ENCODE results near the gene CD1C. TPM values are rescaled to one million over a fixed set of nuclear protein-coding genes. Genes with fewer than 3 reads are reported as not detected.
"Not testable (repeated sequence)": the region's sequence is repeated elsewhere in the genome, so short reads cannot be mapped to it uniquely, and the experiment has no call there.

Gene CD1C
- total RNA-seq, 3 donors from 2014 or later = 0.43 to 1.1 (median 0.47) TPM

DNA sequence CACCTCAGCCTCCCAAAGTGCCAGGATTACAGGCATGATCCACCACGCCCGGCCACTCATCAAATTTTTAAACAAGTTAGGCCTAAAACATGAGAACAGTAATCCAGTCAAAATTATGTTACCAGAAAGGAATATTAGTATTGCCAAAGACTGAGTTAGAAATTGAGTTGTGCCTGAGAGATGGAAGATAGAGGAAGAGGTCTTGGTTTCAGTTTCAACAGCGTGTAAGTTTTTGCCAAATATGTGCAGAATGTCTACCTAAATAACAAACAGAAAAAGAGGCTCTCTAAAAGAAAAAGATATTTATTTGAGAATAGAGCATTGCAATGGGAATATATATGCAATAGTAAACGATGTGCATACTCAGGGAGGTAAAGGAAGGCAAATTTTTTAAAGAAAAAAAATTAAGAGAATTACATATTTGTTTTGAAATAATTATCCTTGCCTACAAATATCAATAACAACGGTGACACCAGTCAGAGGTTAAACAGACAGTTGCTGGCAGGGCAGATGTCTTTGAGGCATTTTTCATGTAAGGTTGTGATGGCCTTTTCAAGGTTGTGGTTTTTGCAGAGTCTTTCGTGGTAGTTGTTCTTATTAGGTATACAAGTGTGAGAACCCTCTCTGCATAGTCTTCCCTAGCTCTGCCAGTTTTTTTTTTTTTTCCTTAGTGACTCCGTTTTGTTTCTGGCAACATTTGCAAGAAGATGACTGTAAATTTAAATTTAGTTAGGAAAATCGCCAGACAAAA lies 43.9 kb downstream of the CD1C start:
- H3K36me3 ChIP-seq (ENCODE audit: low read depth) = no peaks in the 10 kb centered on the region
- no peak overlapping the region for H3K4me3 ChIP-seq
- DNase-seq (no peak), ATAC-seq (no peak)
- H3K4me1 ChIP-seq (ENCODE audit: low read depth) = no peaks in the 10 kb centered on the region
- TF ChIP-seq, protein P1, sequence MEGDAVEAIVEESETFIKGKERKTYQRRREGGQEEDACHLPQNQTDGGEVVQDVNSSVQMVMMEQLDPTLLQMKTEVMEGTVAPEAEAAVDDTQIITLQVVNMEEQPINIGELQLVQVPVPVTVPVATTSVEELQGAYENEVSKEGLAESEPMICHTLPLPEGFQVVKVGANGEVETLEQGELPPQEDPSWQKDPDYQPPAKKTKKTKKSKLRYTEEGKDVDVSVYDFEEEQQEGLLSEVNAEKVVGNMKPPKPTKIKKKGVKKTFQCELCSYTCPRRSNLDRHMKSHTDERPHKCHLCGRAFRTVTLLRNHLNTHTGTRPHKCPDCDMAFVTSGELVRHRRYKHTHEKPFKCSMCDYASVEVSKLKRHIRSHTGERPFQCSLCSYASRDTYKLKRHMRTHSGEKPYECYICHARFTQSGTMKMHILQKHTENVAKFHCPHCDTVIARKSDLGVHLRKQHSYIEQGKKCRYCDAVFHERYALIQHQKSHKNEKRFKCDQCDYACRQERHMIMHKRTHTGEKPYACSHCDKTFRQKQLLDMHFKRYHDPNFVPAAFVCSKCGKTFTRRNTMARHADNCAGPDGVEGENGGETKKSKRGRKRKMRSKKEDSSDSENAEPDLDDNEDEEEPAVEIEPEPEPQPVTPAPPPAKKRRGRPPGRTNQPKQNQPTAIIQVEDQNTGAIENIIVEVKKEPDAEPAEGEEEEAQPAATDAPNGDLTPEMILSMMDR (IDR thresholded peaks at IDR 0.05) = no peak
- H3K9me3 ChIP-seq = no peaks in the 10 kb centered on the region
- intact Hi-C loops (cut with DNase I, micrococcal nuclease) = no loop called here

DNA sequence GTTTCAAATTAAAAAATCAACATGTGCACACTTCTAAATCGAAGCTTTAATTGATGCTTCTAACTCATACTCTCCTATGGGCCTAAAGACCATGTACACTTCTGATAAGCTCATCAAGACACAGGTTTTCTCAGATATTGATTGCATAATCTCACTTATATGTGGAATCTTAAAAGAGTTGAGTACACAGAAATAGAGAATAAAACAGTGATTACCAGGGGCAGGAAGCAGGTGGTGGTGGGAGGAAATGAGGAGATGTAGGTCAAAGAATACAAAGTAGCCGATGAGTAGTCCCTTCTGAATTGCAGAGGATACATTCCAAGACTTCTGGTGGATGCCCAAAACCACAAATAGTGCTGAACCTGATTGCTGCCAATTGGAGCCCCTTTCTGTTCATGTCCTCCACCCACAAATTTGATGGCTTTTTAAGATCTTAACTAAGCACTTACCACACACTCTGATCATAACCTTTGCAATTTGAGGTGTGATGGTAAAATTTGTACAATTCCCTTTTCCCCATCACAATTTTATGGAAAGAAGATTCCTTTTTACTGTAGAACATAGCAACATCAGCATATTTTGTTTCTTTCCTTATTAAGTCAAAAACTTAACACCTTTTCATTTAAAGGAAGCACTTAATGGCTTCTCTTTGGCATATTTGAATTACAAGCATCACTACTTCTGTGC lies 44.9 kb downstream of the CD1C start:
- TF ChIP-seq, protein P1 (IDR thresholded peaks at IDR 0.05) = no peak
- intact Hi-C loops (cut with DNase I, micrococcal nuclease) = no loop called here
- ATAC-seq = no peak

DNA sequence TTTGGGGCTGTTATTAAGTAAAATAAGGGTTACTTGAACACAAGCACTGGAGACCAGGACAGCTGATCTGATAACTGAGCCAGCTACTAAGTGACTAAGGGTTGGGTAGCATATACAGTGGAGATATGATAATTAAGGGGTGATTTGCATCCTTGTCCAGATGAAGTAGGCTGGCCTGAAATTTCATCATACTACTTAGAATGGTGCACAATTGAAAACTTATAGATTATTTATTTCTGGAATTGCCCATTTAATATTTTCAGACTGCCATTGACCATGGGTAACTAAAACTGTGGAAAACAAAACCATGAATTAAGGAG lies 45.5 kb downstream of the CD1C start:
- H3K9me3 ChIP-seq = no peaks in the 10 kb centered on the region
- no peak for DNase-seq
- TF ChIP-seq, protein P1 (IDR thresholded peaks at IDR 0.05) = no peak
- no peaks in the 10 kb centered on the region for H3K36me3 ChIP-seq (ENCODE audit: low read depth)
- ATAC-seq = no peak
- no peaks in the 10 kb centered on the region for H3K4me1 ChIP-seq (ENCODE audit: low read depth)
- no peak overlapping the region for H3K4me3 ChIP-seq
- intact Hi-C loops (cut with DNase I, micrococcal nuclease) = no loop called here

More for the DNA sequence above, 44.9 kb downstream of the CD1C start:
- no peaks in the 10 kb centered on the region for H3K36me3 ChIP-seq (ENCODE audit: low read depth)
- no peak for DNase-seq
- H3K4me1 ChIP-seq (ENCODE audit: low read depth) = no peaks in the 10 kb centered on the region
- H3K4me3 ChIP-seq = no peak overlapping the region
- no peaks in the 10 kb centered on the region for H3K9me3 ChIP-seq

GRCh38 chr1:158336413-158336812 lies 46.7 kb downstream of the CD1C start:
- intact Hi-C loops (cut with DNase I, micrococcal nuclease); H3K4me1 ChIP-seq (ENCODE audit: low read depth); DNase-seq; H3K4me3 ChIP-seq; H3K9me3 ChIP-seq; H3K36me3 ChIP-seq (ENCODE audit: low read depth); ATAC-seq: not testable (repeated sequence)

Other genes with a start within 250 kb of the CD1C start
- 1 to 10 TPM; 2.4 to 7.5 (median 5.4) TPM for gene CD1D, start 109.0 kb upstream of the CD1C start, total RNA-seq
- gene CD1A, start 35.5 kb upstream of the CD1C start, total RNA-seq = not detected
- gene CD1B, start 41.6 kb downstream of the CD1C start, total RNA-seq = not detected
- not detected for gene CD1E, start 64.0 kb downstream of the CD1C start, total RNA-seq
- gene OR10T2, start 109.5 kb downstream of the CD1C start, total RNA-seq = not detected
- not detected for gene OR10K2, start 136.3 kb downstream of the CD1C start, total RNA-seq
- gene OR10K1, start 171.9 kb downstream of the CD1C start, total RNA-seq = not detected
- gene OR10R2, start 182.3 kb downstream of the CD1C start, total RNA-seq = not detected